ENCODE data around the gene HSPG2. TPM values are rescaled to one million over a fixed set of nuclear protein-coding genes. Genes with fewer than 3 reads are reported as not detected.

The HSPG2 gene
- polyA plus RNA-seq, 1 donor from 2014 or later, result 0.79 TPM

GRCh38 chr1:21865609-21865942 is 71.5 kb downstream of the HSPG2 start:
- no peak overlapping the region for H3K9ac ChIP-seq (ENCODE audit: low read length)
- no peak overlapping the region for H3K4me2 ChIP-seq (ENCODE audit: low read length)
- no peaks in the 10 kb centered on the region for H3K27me3 ChIP-seq (ENCODE audit: insufficient read depth, low read depth, low read length)
- no peak overlapping the region for H3K27ac ChIP-seq (ENCODE audit: low read length)
- H3K4me3 ChIP-seq (ENCODE audit: low read length), result no peak overlapping the region
- H4K20me1 ChIP-seq (ENCODE audit: insufficient read depth), result no peaks in the 10 kb centered on the region
- no peaks in the 10 kb centered on the region for H3K36me3 ChIP-seq (ENCODE audit: insufficient read depth, low read length)
- H2AFZ ChIP-seq (ENCODE audit: low read depth, low read length), result no peak overlapping the region
- H3K79me2 ChIP-seq (replicated peaks; ENCODE audit: insufficient read depth, low read length), result no peaks in the 10 kb centered on the region
- no peaks in the 10 kb centered on the region for H3F3A ChIP-seq (ENCODE audit: insufficient read depth, low read length, poor library complexity, severe bottlenecking)
- TF ChIP-seq, protein P1, sequence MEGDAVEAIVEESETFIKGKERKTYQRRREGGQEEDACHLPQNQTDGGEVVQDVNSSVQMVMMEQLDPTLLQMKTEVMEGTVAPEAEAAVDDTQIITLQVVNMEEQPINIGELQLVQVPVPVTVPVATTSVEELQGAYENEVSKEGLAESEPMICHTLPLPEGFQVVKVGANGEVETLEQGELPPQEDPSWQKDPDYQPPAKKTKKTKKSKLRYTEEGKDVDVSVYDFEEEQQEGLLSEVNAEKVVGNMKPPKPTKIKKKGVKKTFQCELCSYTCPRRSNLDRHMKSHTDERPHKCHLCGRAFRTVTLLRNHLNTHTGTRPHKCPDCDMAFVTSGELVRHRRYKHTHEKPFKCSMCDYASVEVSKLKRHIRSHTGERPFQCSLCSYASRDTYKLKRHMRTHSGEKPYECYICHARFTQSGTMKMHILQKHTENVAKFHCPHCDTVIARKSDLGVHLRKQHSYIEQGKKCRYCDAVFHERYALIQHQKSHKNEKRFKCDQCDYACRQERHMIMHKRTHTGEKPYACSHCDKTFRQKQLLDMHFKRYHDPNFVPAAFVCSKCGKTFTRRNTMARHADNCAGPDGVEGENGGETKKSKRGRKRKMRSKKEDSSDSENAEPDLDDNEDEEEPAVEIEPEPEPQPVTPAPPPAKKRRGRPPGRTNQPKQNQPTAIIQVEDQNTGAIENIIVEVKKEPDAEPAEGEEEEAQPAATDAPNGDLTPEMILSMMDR (IDR thresholded peaks at IDR 0.05; ENCODE audit: poor library complexity, severe bottlenecking), result no peak
- TF ChIP-seq TAF1 (IDR thresholded peaks at IDR 0.05; ENCODE audit: low read depth) (no peak), EP300 (conservative IDR thresholded peaks at IDR 0.05; ENCODE audit: poor library complexity, severe bottlenecking) (no peak), RAD21 (conservative IDR thresholded peaks at IDR 0.05) (no peak), SMC3 (conservative IDR thresholded peaks at IDR 0.05; ENCODE audit: poor library complexity) (no peak), EZH2 (IDR thresholded peaks at IDR 0.05; ENCODE audit: borderline replicate concordance, insufficient read depth, low read length, poor library complexity, severe bottlenecking) (no peak), POLR2AphosphoS5 (IDR thresholded peaks at IDR 0.05) (no peak), MXI1 (conservative IDR thresholded peaks at IDR 0.05; ENCODE audit: poor library complexity, severe bottlenecking) (no peak), REST (IDR thresholded peaks at IDR 0.05; ENCODE audit: borderline replicate concordance) (no peak)
- H3K9me3 ChIP-seq (ENCODE audit: low read length), result no peaks in the 10 kb centered on the region
- H3K9me2 ChIP-seq (ENCODE audit: insufficient read depth, low read length), result no peaks in the 10 kb centered on the region

GRCh38 chr1:21864730-21865129 is 72.4 kb downstream of the HSPG2 start:
- H2AFZ ChIP-seq (ENCODE audit: low read depth, low read length), result no peak overlapping the region
- H4K20me1 ChIP-seq (ENCODE audit: insufficient read depth), result no peaks in the 10 kb centered on the region
- TF ChIP-seq REST (IDR thresholded peaks at IDR 0.05; ENCODE audit: borderline replicate concordance) (no peak), EP300 (conservative IDR thresholded peaks at IDR 0.05; ENCODE audit: poor library complexity, severe bottlenecking) (no peak), TAF1 (IDR thresholded peaks at IDR 0.05; ENCODE audit: low read depth) (no peak), SMC3 (conservative IDR thresholded peaks at IDR 0.05; ENCODE audit: poor library complexity) (no peak), EZH2 (IDR thresholded peaks at IDR 0.05; ENCODE audit: borderline replicate concordance, insufficient read depth, low read length, poor library complexity, severe bottlenecking) (no peak), POLR2AphosphoS5 (IDR thresholded peaks at IDR 0.05) (no peak), MXI1 (conservative IDR thresholded peaks at IDR 0.05; ENCODE audit: poor library complexity, severe bottlenecking) (no peak), RAD21 (conservative IDR thresholded peaks at IDR 0.05) (no peak)
- TF ChIP-seq, protein P1 (IDR thresholded peaks at IDR 0.05; ENCODE audit: poor library complexity, severe bottlenecking), result no peak
- H3K27ac ChIP-seq (ENCODE audit: low read length), result no peak overlapping the region
- H3K4me3 ChIP-seq (ENCODE audit: low read length), result no peak overlapping the region
- H3F3A ChIP-seq (ENCODE audit: insufficient read depth, low read length, poor library complexity, severe bottlenecking), result no peaks in the 10 kb centered on the region
- no peaks in the 10 kb centered on the region for H3K27me3 ChIP-seq (ENCODE audit: insufficient read depth, low read depth, low read length)
- no peaks in the 10 kb centered on the region for H3K36me3 ChIP-seq (ENCODE audit: insufficient read depth, low read length)
- H3K4me2 ChIP-seq (ENCODE audit: low read length), result no peak overlapping the region
- no peaks in the 10 kb centered on the region for H3K79me2 ChIP-seq (replicated peaks; ENCODE audit: insufficient read depth, low read length)
- H3K9me3 ChIP-seq (ENCODE audit: low read length), result no peaks in the 10 kb centered on the region
- no peak overlapping the region for H3K9ac ChIP-seq (ENCODE audit: low read length)
- no peaks in the 10 kb centered on the region for H3K9me2 ChIP-seq (ENCODE audit: insufficient read depth, low read length)

Data from neural cell (in vitro differentiated cells).